ENCODE measurements around the gene B4GALNT4.

GRCh38 chr11:337711-338110 lies 31.6 kb upstream of the B4GALNT4 start:
- TF ChIP-seq EZH2 (IDR thresholded peaks at IDR 0.05; ENCODE audit: insufficient read depth, poor library complexity, severe bottlenecking) (no peak), EZH2phosphoT487 (IDR thresholded peaks at IDR 0.05; ENCODE audit: insufficient read depth, low read depth) (no peak)
